Measurements from ENCODE around the gene SHC3.

GRCh38 chr9:88994469-88995199 lies 184.0 kb downstream of the SHC3 start:
- TF ChIP-seq CTCF (IDR thresholded peaks at IDR 0.05; ENCODE audit: poor library complexity, severe bottlenecking): no peak
- no peak for TF ChIP-seq EZH2 (IDR thresholded peaks at IDR 0.05; ENCODE audit: borderline replicate concordance, insufficient read depth, low read length, poor library complexity, severe bottlenecking)
- no peak for TF ChIP-seq TAF1 (IDR thresholded peaks at IDR 0.05; ENCODE audit: low read depth)
- TF ChIP-seq SMC3 (conservative IDR thresholded peaks at IDR 0.05; ENCODE audit: poor library complexity): no peak
- no peak for TF ChIP-seq EP300 (conservative IDR thresholded peaks at IDR 0.05; ENCODE audit: poor library complexity, severe bottlenecking)

All from neural cell (in vitro differentiated cells).